ENCODE measurements around the gene TRERF1. TPM values are rescaled to one million over a fixed set of nuclear protein-coding genes. Genes with fewer than 3 reads are reported as not detected.
A peak's percentile ranks its signal among the peaks of the same experiment; 100 is the strongest.

TRERF1 gene
- total and polyA plus RNA-seq, 2 of the 4 experiments (the other 2 are of a cell fraction) = 6.3 to 9.9 TPM

- Histone ChIP-seq H2AFZ (replicated peaks; ENCODE audit: low read length, poor library complexity) (peak overlapping the region; percentile 91), H4K91ac (ENCODE audit: insufficient read depth, low read depth, low read length) (peak overlapping the region; percentile 93; the same call in 1 of the 2 replicates), H4K20me1 (ENCODE audit: insufficient read depth, low read length) (peaks cover 3% of the 10 kb centered on the region; the same call in 1 of the 2 replicates), H3K4me3 (ENCODE audit: insufficient read depth, low read depth, low read length) (no peak overlapping the region), H2BK120ac (ENCODE audit: low read depth, low read length) (peak overlapping the region; percentile 78), H3K36me3 (ENCODE audit: control insufficient read depth, insufficient read depth, low read length) (no peaks in the 10 kb centered on the region), H3K4ac (ENCODE audit: low read depth, low read length) (peak overlapping the region; percentile 88), H2AK9ac (replicated peaks; ENCODE audit: low read depth, low read length, poor library complexity) (peak overlapping the region; percentile 44), H3K4me1 (ENCODE audit: control insufficient read depth, insufficient read depth, low read length) (peaks cover 4% of the 10 kb centered on the region), H4K5ac (ENCODE audit: low read depth, low read length) (no peak overlapping the region; the same call in 1 of the 2 replicates), H3K56ac (ENCODE audit: extremely low read depth, insufficient read depth, low read length) (no peak overlapping the region; the same call in 1 of the 2 replicates), H3K14ac (replicated peaks; ENCODE audit: low read depth, low read length) (peak overlapping the region; percentile 97; the same call in 1 of the 2 replicates), H3K4me2 (ENCODE audit: low read depth, low read length) (no peak overlapping the region), H3K18ac (ENCODE audit: low read depth, low read length) (no peak overlapping the region), H3K23ac (ENCODE audit: low read depth, low read length) (peak overlapping the region; percentile 84), H2BK15ac (ENCODE audit: low read depth, low read length) (no peak overlapping the region), H3K27ac (ENCODE audit: insufficient read depth, low read length) (no peak overlapping the region), H2BK5ac (ENCODE audit: low read depth, low read length, poor library complexity, severe bottlenecking) (no peak overlapping the region), H3K9me1 (ENCODE audit: insufficient read depth, low read length) (no peaks in the 10 kb centered on the region), H4K8ac (ENCODE audit: low read depth in 2 of 2, low read length in 2 of 2) (peak overlapping the region; percentile 93 to 94; a peak in 3 of 4 replicates), H2AK5ac (ENCODE audit: low read depth, low read length) (peak overlapping the region; percentile 59), H3K9me3 (ENCODE audit: control insufficient read depth, insufficient read depth, low read length) (no peaks in the 10 kb centered on the region), H3K27me3 (ENCODE audit: control insufficient read depth, insufficient read depth, low read length) (no peaks in the 10 kb centered on the region), H3K9ac (ENCODE audit: low read depth, low read length) (no peak overlapping the region), H3K79me1 (ENCODE audit: low read depth in 1 of 2, low read length in 2 of 2) (peaks cover 6 to 19% of the 10 kb centered on the region in 2 experiments; a peak in 3 of 4 replicates), H2BK20ac (ENCODE audit: low read depth, low read length) (no peak overlapping the region)
- DNase-seq (no peak), ATAC-seq (ENCODE audit: low read depth) (no peak)
- POLR2A ChIA-PET (ENCODE audit: unreplicated experiment) = no interaction called here
- intact Hi-C loops (cut with micrococcal nuclease) = loop anchor here (5.0 kb wide), 1 partner anchor 172 kb away; no protein-coding TSS in a partner anchor
- CTCF ChIA-PET = interaction anchor here (2.5 kb wide), 1 partner anchor 93 kb away, joined by 14 read pairs; no protein-coding TSS in a partner anchor
- TF ChIP-seq MAZ (IDR thresholded peaks at IDR 0.05; ENCODE audit: borderline replicate concordance, low read depth, low read length) = no peak
- no peak for TF ChIP-seq CEBPB (IDR thresholded peaks at IDR 0.05; ENCODE audit: low read depth, low read length)
- TF ChIP-seq RFX5 (IDR thresholded peaks at IDR 0.05; ENCODE audit: low read depth, low read length) = no peak
- TF ChIP-seq ELK1 (IDR thresholded peaks at IDR 0.05; ENCODE audit: borderline replicate concordance, low read depth, low read length) = no peak
- no peak for TF ChIP-seq FOS (IDR thresholded peaks at IDR 0.05; ENCODE audit: low read depth, low read length)
- TF ChIP-seq POLR2A (IDR thresholded peaks at IDR 0.05; ENCODE audit: low read depth, low read length) = no peak
- no peak for TF ChIP-seq CHD1 (IDR thresholded peaks at IDR 0.05; ENCODE audit: low read depth, low read length)
- TF ChIP-seq USF2 (IDR thresholded peaks at IDR 0.05; ENCODE audit: low read depth, low read length) = no peak
- TF ChIP-seq MAFK (IDR thresholded peaks at IDR 0.05; ENCODE audit: low read depth, low read length) = no peak
- no peak for TF ChIP-seq SMC3 (IDR thresholded peaks at IDR 0.05; ENCODE audit: low read depth, low read length)
- dilution Hi-C loops (cut with HindIII; ENCODE audit: low sequenced_read_pairs, unreplicated experiment) = no loop called here
- no TSS peak for BruUV-seq (replicated peaks)
- in situ Hi-C loops (cut with MboI; ENCODE audit: low sequenced_read_pairs) = no loop called here
- WGBS, 2 experiments (ENCODE audit: extremely low coverage in 2 of 2, insufficient read length in 1 of 2) = 31% methylated on average over 5 of the region's 11 CpGs; no CpG with 5 or more reads in 1 of the 2 experiments
These were observed 2.7 kb upstream of the TRERF1 start for GRCh38 chr6:42454428-42454791.

Measured in IMR-90 (cell line).